ENCODE data around the gene RABGAP1L.

The RABGAP1L gene

DNA sequence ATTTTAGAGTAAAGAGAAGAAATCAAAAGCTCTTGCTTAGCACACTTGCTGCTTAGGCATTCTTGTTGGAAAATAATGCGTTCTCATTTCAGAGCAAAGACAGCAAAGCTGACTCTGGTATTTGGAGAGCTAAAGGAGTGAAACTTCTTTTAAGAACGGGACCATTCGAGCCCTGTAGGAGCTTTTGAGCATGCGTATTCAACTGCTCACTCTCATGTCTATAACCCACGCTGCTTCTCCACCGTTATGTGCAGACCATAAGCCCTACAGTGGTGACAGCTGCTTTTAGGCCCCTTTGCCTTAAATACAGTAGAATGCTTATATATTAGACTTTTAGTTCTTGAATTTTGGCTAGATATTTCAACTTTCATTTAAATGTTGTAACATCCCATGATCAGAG lies 626.2 kb downstream of the RABGAP1L start:
- no peak overlapping the region for H3K4me3 ChIP-seq (ENCODE audit: low read depth, low read length)
- no peak for DNase-seq (ENCODE audit: low read depth)
- TF ChIP-seq, protein P1, sequence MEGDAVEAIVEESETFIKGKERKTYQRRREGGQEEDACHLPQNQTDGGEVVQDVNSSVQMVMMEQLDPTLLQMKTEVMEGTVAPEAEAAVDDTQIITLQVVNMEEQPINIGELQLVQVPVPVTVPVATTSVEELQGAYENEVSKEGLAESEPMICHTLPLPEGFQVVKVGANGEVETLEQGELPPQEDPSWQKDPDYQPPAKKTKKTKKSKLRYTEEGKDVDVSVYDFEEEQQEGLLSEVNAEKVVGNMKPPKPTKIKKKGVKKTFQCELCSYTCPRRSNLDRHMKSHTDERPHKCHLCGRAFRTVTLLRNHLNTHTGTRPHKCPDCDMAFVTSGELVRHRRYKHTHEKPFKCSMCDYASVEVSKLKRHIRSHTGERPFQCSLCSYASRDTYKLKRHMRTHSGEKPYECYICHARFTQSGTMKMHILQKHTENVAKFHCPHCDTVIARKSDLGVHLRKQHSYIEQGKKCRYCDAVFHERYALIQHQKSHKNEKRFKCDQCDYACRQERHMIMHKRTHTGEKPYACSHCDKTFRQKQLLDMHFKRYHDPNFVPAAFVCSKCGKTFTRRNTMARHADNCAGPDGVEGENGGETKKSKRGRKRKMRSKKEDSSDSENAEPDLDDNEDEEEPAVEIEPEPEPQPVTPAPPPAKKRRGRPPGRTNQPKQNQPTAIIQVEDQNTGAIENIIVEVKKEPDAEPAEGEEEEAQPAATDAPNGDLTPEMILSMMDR (IDR thresholded peaks at IDR 0.05; ENCODE audit: low read depth, low read length): no peak
- TF ChIP-seq MYC (IDR thresholded peaks at IDR 0.05; ENCODE audit: low read depth, low read length): no peak
- TF ChIP-seq POLR2A (IDR thresholded peaks at IDR 0.05; ENCODE audit: extremely low read depth, insufficient read length): no peak
- TF ChIP-seq, protein P2, sequence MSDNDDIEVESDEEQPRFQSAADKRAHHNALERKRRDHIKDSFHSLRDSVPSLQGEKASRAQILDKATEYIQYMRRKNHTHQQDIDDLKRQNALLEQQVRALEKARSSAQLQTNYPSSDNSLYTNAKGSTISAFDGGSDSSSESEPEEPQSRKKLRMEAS (IDR thresholded peaks at IDR 0.05; ENCODE audit: low read depth, low read length): no peak

DNA sequence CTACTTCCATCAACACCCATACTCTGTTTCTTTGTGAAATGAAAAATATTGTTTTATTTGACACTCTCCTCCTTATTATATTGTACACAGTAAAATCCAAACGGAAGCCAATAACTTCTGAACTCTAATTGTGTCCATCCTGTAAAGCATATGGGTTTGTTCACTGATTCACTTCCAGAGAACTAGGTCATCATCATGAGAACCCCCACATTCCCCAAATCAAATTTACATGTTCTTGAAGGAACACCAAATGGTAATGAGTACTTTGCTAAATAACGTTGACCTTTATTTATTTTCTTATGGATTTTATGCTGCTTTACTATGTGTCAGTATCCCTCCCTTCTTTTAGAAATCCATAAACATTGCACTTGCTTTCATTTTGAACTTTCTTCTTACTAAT lies 627.0 kb downstream of the RABGAP1L start:
- TF ChIP-seq, protein P2 (IDR thresholded peaks at IDR 0.05; ENCODE audit: low read depth, low read length): no peak
- no peak for TF ChIP-seq POLR2A (IDR thresholded peaks at IDR 0.05; ENCODE audit: extremely low read depth, insufficient read length)
- TF ChIP-seq, protein P1 (IDR thresholded peaks at IDR 0.05; ENCODE audit: low read depth, low read length): no peak
- no peak for DNase-seq (ENCODE audit: low read depth)
- no peak overlapping the region for H3K4me3 ChIP-seq (ENCODE audit: low read depth, low read length)

DNA sequence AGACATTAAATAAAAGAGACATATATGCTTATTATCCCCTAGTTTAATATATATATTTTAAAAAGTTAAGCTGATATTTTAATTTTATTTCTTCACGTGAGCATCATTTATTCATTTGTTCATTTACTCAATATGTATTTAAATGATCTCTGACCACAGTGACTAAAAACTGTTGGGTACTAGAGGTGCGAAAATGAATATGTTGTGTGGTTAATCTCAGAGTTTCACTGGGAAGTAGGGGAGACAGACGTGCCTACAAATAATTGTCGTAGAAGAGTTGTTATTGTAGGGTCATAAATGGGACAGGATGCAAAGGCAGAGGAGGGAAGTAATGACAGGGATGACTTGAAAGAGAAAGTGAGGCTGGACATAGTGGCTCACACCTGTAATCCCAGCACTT lies 627.4 kb downstream of the RABGAP1L start:
- TF ChIP-seq, protein P1 (IDR thresholded peaks at IDR 0.05; ENCODE audit: low read depth, low read length): no peak
- no peak for TF ChIP-seq POLR2A (IDR thresholded peaks at IDR 0.05; ENCODE audit: extremely low read depth, insufficient read length)
- TF ChIP-seq, protein P2 (IDR thresholded peaks at IDR 0.05; ENCODE audit: low read depth, low read length): no peak
- no peak for TF ChIP-seq MYC (IDR thresholded peaks at IDR 0.05; ENCODE audit: low read depth, low read length)
- DNase-seq (ENCODE audit: low read depth): no peak
- no peak overlapping the region for H3K4me3 ChIP-seq (ENCODE audit: low read depth, low read length)

DNA sequence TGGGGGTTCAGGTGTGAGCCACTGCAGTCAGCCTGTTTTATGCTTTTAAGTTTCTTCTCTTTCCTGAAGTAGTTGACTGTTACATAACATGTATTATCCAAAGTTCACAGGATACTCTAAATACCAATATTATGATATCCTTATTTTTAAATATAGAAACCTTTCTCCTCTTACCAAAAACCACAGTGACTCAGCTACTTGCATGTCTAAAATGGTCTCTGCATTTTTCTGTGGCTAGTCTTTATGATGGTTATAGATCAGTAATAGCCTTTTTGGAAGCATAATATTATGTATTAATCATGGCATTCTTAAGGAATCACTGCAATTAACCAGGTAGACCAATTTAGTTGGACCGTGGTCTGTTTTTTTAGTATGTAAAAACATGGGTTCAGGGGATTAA lies 629.7 kb downstream of the RABGAP1L start:
- DNase-seq (ENCODE audit: low read depth): peak; percentile 60

DNA sequence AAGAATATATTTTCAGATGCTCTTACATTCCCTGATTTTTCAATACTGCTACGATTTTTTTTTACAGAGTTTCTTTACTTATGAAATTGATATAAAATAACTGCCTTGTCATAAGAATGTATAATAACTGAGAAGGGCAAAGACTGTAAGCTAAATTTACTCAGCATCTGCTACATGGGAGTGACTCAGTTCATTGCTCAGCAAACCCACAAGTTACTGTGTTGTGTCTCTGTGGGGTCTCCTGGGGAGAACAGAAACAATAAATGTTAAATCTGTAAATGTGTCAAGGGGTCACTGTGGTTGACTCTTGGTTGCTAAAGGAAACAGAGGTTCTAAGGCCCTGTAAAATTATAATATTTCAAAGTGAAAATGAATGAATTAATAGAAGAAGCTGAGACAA lies 630.1 kb downstream of the RABGAP1L start:
- H3K4me3 ChIP-seq (ENCODE audit: low read depth, low read length): no peak overlapping the region
- TF ChIP-seq, protein P1 (IDR thresholded peaks at IDR 0.05; ENCODE audit: low read depth, low read length): no peak
- TF ChIP-seq POLR2A (IDR thresholded peaks at IDR 0.05; ENCODE audit: extremely low read depth, insufficient read length): no peak
- no peak for TF ChIP-seq MYC (IDR thresholded peaks at IDR 0.05; ENCODE audit: low read depth, low read length)
- TF ChIP-seq, protein P2 (IDR thresholded peaks at IDR 0.05; ENCODE audit: low read depth, low read length): no peak
- DNase-seq (ENCODE audit: low read depth): peak; percentile 77

More for the DNA sequence above, 629.7 kb downstream of the RABGAP1L start:
- no peak overlapping the region for H3K4me3 ChIP-seq (ENCODE audit: low read depth, low read length)
- TF ChIP-seq, protein P2 (IDR thresholded peaks at IDR 0.05; ENCODE audit: low read depth, low read length): no peak
- TF ChIP-seq, protein P1 (IDR thresholded peaks at IDR 0.05; ENCODE audit: low read depth, low read length): no peak
- TF ChIP-seq POLR2A (IDR thresholded peaks at IDR 0.05; ENCODE audit: extremely low read depth, insufficient read length): no peak
- TF ChIP-seq MYC (IDR thresholded peaks at IDR 0.05; ENCODE audit: low read depth, low read length): no peak

DNA sequence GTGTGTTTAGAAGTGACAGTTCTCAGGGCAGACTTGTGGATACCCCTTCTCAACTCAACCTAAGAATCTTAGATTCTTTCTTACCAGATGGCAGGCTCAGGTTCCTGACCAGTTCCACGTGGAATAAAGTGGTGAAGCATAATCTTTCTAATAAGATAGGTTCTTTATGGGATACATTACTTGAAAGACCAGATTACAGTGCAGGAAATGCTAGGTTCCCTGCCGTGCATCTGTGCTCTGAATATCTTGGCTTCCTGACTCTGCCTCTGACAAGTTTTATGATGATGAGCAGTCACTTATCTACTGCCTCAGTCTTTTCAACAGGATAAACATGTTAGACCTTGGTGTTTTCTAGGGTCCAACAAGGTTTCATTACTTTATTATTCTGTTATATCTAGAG lies 632.5 kb downstream of the RABGAP1L start:
- no peak for DNase-seq (ENCODE audit: low read depth)
- TF ChIP-seq, protein P2 (IDR thresholded peaks at IDR 0.05; ENCODE audit: low read depth, low read length): no peak
- TF ChIP-seq, protein P1 (IDR thresholded peaks at IDR 0.05; ENCODE audit: low read depth, low read length): no peak
- TF ChIP-seq POLR2A (IDR thresholded peaks at IDR 0.05; ENCODE audit: extremely low read depth, insufficient read length) (no peak), MYC (IDR thresholded peaks at IDR 0.05; ENCODE audit: low read depth, low read length) (no peak)
- H3K4me3 ChIP-seq (ENCODE audit: low read depth, low read length): no peak overlapping the region
